MM.1S (cell line): ENCODE measurements around the gene MTM1.

Experiments
- EZH2 ChIP-seq: fragments of 300-600 bp; sonication (generic); optimal IDR thresholded peaks from 2 replicates; pipeline ENCODE3; 2017; ENCODE audit warnings: low read depth, mild to moderate bottlenecking, antibody characterized with exemption, low read length, mixed read lengths
- EZH2phosphoT487 ChIP-seq: fragments of 300-600 bp; sonication (generic); IDR thresholded peaks from 2 replicates; pipeline ENCODE4 v1.6.1; 2018; ENCODE audit warnings: antibody characterized with exemption, low read length
- TF ChIP-seq, protein P1 (sequence below): fragments of 300-600 bp; sonication (generic); IDR thresholded peaks from 2 replicates; pipeline ENCODE4 v1.5.1; 2016; ENCODE audit warnings: antibody characterized with exemption, low read length, mixed read lengths

GRCh38 chrX:150529587-150529986, 38.8 kb upstream of the MTM1 start:
- TF ChIP-seq, protein P1, sequence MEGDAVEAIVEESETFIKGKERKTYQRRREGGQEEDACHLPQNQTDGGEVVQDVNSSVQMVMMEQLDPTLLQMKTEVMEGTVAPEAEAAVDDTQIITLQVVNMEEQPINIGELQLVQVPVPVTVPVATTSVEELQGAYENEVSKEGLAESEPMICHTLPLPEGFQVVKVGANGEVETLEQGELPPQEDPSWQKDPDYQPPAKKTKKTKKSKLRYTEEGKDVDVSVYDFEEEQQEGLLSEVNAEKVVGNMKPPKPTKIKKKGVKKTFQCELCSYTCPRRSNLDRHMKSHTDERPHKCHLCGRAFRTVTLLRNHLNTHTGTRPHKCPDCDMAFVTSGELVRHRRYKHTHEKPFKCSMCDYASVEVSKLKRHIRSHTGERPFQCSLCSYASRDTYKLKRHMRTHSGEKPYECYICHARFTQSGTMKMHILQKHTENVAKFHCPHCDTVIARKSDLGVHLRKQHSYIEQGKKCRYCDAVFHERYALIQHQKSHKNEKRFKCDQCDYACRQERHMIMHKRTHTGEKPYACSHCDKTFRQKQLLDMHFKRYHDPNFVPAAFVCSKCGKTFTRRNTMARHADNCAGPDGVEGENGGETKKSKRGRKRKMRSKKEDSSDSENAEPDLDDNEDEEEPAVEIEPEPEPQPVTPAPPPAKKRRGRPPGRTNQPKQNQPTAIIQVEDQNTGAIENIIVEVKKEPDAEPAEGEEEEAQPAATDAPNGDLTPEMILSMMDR: no peak
- TF ChIP-seq EZH2 (no peak), EZH2phosphoT487 (no peak)
